ENCODE measurements around the gene OR4D10.
A peak's percentile ranks its signal among the peaks of the same experiment; 100 is the strongest.

OR4D10 gene

DNA sequence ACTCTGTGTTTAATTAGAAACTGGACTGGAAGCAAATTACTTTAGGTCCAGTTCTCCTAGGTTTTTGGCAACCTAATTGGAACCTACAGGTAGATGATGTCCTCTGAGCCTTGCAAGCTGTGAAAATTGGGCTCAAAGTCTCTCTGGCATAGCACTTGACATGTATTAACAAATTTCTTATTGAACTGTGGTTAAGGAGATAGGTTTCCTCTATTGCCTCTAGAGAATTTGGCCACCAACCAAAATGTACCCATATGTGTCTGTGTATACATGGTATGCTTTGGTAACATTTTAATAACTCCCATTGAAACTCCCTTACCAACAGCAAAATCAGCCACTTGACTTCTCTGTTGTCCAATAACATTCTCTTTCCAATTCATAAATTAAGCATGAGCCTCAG, at the start of gene OR4D10:
OR4D10 (plus strand) TSS at position 301 of the 400 bp plus-strand sequence. CDS start 4,115 bp downstream, outside the sequence.
- FAIRE-seq = no peak
- DNase-seq (ENCODE audit: insufficient read length, low spot score) = no peak
- TF ChIP-seq, protein P1, sequence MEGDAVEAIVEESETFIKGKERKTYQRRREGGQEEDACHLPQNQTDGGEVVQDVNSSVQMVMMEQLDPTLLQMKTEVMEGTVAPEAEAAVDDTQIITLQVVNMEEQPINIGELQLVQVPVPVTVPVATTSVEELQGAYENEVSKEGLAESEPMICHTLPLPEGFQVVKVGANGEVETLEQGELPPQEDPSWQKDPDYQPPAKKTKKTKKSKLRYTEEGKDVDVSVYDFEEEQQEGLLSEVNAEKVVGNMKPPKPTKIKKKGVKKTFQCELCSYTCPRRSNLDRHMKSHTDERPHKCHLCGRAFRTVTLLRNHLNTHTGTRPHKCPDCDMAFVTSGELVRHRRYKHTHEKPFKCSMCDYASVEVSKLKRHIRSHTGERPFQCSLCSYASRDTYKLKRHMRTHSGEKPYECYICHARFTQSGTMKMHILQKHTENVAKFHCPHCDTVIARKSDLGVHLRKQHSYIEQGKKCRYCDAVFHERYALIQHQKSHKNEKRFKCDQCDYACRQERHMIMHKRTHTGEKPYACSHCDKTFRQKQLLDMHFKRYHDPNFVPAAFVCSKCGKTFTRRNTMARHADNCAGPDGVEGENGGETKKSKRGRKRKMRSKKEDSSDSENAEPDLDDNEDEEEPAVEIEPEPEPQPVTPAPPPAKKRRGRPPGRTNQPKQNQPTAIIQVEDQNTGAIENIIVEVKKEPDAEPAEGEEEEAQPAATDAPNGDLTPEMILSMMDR (IDR thresholded peaks at IDR 0.05; ENCODE audit: insufficient read depth, missing control alignments) = no peak

DNA sequence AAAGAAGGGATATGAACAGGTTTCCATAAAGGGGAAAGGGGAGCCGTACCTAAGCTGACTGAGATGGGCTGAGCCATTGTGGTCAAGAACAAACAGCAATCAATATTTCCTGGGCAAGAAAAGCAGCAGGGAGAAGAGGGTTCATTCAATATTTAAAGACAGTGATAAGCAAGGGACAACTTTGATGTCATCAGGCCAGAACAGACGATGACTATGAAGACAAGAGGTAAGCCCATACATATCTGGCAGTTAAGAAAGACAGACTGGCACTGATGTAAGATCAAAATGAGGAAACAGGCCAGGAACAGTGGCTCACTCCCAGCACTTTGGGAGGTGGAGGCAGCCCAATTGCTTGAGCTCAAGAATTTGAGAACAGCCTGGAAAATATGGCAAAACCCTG, 49.3 kb upstream of the OR4D10 start:
- DNase-seq (ENCODE audit: insufficient read length, low spot score) (no peak), FAIRE-seq (no peak)
- TF ChIP-seq, protein P1 (IDR thresholded peaks at IDR 0.05; ENCODE audit: insufficient read depth, missing control alignments) = no peak

DNA sequence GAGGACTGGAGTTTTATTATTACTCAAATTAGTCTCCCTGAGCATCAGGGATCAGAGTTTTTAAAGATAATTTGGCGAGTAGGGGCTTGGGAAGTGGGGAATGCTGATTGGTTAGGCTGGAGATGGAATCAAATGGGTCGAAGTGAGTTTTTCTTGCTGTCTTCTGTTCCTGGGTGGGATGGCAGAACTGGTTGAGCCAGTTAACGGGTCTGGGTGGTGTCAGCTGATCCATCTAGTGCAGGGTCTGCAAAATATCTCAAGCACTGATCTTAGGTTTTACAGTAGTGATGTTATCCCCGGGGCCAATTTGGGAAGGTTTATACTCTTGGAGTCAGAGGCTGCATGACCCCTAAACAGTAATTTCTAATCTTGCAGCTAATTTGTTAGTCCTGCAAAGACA, 48.0 kb upstream of the OR4D10 start:
- DNase-seq (ENCODE audit: insufficient read length, low spot score) = no peak
- no peak for FAIRE-seq
- TF ChIP-seq, protein P1 (IDR thresholded peaks at IDR 0.05; ENCODE audit: insufficient read depth, missing control alignments) = no peak

DNA sequence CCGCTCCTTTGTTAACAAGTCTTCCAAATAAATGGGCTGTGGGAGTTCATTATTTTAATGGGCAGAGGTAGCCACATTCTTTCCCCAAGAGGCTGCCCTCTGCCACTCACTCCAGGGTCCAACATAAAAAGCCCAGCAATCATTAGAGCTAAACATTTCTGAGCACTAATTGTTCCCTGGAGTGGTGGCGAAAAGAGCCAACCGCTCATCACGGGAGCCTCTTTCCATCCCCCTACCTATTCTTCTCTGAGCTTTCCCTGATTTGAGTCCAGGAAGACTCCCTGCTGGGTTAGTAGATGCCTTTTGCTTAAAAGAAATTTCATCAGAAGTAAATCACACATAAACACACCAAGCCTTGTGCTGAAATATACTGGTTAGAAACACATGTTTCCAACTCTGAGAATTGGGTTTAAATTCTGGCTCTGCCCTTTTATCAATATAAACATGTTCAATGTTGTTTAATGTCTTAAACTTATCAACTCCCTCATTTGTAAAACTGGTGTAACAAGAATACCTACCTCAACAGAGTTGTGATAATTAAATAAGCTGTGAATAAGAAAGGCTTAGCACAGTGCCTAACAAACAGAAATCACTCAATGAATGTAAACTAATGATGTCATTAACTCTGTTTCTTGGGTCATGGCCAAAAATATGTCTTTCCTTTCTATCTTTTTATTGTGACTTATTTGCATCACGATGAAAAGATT, 46.6 kb upstream of the OR4D10 start, which contains the start of gene OR5A2:
OR5A2 (minus strand) TSS at position 53 of the 707 bp plus-strand sequence. CDS start 3,460 bp downstream, outside the sequence.
- DNase-seq (ENCODE audit: insufficient read length, low spot score) (no peak), FAIRE-seq (no peak)
- TF ChIP-seq, protein P1 (IDR thresholded peaks at IDR 0.05; ENCODE audit: insufficient read depth, missing control alignments) = no peak

DNA sequence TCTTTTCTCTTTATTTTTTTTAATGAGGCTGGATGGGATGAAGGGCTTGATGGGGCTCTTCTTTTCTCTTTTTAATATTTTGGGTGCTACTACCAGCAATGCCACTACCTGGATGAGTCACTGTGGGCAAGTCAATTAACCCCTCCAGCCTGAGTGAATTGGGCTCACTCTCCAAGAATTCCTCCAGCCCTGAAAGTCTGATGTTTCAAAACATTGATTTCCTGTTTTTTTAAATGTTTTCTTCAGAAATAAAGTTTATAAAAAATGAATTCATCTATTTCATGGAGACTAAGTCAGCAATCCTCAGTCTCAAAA, 46.1 kb upstream of the OR4D10 start:
- no peak for FAIRE-seq
- TF ChIP-seq, protein P1 (IDR thresholded peaks at IDR 0.05; ENCODE audit: insufficient read depth, missing control alignments) = no peak
- no peak for DNase-seq (ENCODE audit: insufficient read length, low spot score)

DNA sequence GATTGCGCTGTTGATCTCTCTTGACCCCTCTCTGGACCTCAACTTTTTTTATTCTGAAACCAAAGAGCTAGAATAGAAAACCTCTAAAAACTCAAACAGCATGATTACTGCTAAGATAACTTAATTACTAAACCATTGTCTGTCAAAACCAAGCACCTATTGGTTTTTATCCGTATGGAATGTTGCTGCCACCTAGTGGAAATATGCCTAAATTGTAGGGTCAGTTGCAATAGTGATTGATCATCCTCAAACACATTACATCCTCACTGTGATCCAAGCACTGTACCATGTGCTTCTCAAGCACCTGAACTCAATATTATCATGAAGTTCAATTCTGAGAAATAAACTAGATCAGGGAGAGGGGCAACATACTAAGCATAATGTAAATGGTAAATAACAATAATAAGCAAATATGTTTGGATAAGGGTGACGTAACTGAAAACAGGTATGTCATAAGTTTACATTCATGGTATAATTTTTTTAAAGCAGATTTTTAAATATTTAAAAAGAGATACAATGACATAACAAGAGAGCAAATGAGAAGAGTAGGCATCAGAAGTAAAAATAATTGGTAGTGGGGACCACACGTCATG, 43.1 kb upstream of the OR4D10 start:
- FAIRE-seq = no peak

More for the DNA sequence above, 43.1 kb upstream of the OR4D10 start:
- TF ChIP-seq, protein P1 (IDR thresholded peaks at IDR 0.05; ENCODE audit: insufficient read depth, missing control alignments) = peak; percentile 90
- DNase-seq (ENCODE audit: insufficient read length, low spot score) = no peak
